PFSK-1 (cell line): ENCODE data around the gene UNC45B.

ENCODE experiments used
- POLR2AphosphoS5 ChIP-seq: IDR thresholded peaks from 2 replicates; pipeline ENCODE4 v1.6.1; 2012; ENCODE audit warnings: low read depth, mild to moderate bottlenecking, control low read depth, low read length, moderate library complexity
- TAF1 ChIP-seq: IDR thresholded peaks from 2 replicates; pipeline ENCODE4 v1.6.1; 2012; ENCODE audit warnings: low read length, control low read depth, borderline replicate concordance; ENCODE audit not compliant: insufficient read depth
- TF ChIP-seq, protein P1 (sequence below), 2 experiments: IDR thresholded peaks; 2 replicates each; pipeline versions ENCODE4 v1.6.1 to v1.8.0; 2011 to 2012; ENCODE audit warnings: low read depth in 2 of 2, low read length in 2 of 2, control low read depth in 1 of 2, inconsistent platforms in 1 of 2, mild to moderate bottlenecking in 1 of 2, moderate library complexity in 1 of 2; ENCODE audit not compliant: insufficient read depth in 1 of 2

DNA sequence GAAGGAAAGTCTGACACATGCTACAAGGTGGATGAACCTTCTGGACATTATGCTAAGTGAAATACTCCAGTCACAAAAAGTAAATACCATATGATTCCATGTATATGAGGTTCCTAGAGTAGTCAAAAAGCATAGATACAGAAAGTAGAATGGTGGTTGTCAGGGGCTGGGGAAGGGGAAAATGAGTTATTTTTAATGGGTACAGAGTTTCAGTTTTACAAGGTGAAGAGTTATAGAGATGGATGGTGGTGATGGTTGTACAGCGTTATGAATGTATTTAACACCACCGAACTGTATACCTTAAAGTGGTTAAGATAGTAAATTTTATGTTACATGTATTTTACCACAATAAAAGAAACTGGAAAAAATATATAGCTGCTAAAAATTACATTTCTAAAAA lies 45.9 kb upstream of the UNC45B start:
- TF ChIP-seq, protein P1, sequence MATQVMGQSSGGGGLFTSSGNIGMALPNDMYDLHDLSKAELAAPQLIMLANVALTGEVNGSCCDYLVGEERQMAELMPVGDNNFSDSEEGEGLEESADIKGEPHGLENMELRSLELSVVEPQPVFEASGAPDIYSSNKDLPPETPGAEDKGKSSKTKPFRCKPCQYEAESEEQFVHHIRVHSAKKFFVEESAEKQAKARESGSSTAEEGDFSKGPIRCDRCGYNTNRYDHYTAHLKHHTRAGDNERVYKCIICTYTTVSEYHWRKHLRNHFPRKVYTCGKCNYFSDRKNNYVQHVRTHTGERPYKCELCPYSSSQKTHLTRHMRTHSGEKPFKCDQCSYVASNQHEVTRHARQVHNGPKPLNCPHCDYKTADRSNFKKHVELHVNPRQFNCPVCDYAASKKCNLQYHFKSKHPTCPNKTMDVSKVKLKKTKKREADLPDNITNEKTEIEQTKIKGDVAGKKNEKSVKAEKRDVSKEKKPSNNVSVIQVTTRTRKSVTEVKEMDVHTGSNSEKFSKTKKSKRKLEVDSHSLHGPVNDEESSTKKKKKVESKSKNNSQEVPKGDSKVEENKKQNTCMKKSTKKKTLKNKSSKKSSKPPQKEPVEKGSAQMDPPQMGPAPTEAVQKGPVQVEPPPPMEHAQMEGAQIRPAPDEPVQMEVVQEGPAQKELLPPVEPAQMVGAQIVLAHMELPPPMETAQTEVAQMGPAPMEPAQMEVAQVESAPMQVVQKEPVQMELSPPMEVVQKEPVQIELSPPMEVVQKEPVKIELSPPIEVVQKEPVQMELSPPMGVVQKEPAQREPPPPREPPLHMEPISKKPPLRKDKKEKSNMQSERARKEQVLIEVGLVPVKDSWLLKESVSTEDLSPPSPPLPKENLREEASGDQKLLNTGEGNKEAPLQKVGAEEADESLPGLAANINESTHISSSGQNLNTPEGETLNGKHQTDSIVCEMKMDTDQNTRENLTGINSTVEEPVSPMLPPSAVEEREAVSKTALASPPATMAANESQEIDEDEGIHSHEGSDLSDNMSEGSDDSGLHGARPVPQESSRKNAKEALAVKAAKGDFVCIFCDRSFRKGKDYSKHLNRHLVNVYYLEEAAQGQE (IDR thresholded peaks at IDR 0.05; ENCODE audit: insufficient read depth in 1 of 2, low read depth in 2 of 2, low read length in 2 of 2) = no peak
- no peak for TF ChIP-seq POLR2AphosphoS5
- TF ChIP-seq TAF1 = no peak
